Fibroblast of lung (primary cell): ENCODE results near the gene IL20RA.

ENCODE experiments used
- CTCF ChIP-seq, 2 donors: IDR thresholded peaks in 1 of 2; conservative IDR thresholded peaks in 1 of 2; 1 replicate in 1 of 2; 2 replicates in 1 of 2; pipeline ENCODE4 v1.5.1; 2011 to 2012; ENCODE audit warnings: low read length in 2 of 2, control low read depth in 1 of 2, inconsistent platforms in 1 of 2, low read depth in 1 of 2, mild to moderate bottlenecking in 1 of 2
- EZH2 ChIP-seq: IDR thresholded peaks from 2 replicates; pipeline ENCODE4 v1.5.1; 2012; ENCODE audit warnings: low read length, control low read depth, mild to moderate bottlenecking; ENCODE audit errors: missing control alignments

GRCh38 chr6:136994782-136995181 is 50.0 kb downstream of the IL20RA start:
- TF ChIP-seq CTCF (conservative IDR thresholded peaks at IDR 0.05 in 1 of 2, IDR thresholded peaks at IDR 0.05 in 1 of 2; ENCODE audit: low read depth in 1 of 2, low read length in 2 of 2) (no peak), EZH2 (no peak)
